Keratinocyte (primary cell): ENCODE data around the gene RIMKLA. TPM values are rescaled to one million over a fixed set of nuclear protein-coding genes. Genes with fewer than 3 reads are reported as not detected.

Source experiments
- DNase-seq: peaks from one replicate; pipeline ENCODE4 v3.0.0-alpha.2; 2011; ENCODE audit warnings: low read depth, missing footprints, low spot score
- FAIRE-seq: peaks from 2 replicates; lab custom pipeline; 2011; peaks lifted over from hg19 to GRCh38; lab: Jason Lieb, UNC
- H2AFZ ChIP-seq: 2 replicates; pipeline ENCODE4 v1.6.0; 2012; ENCODE audit warnings: low read length, control low read depth, inconsistent platforms; ENCODE audit not compliant: control insufficient read depth
- H3K27ac ChIP-seq: 2 replicates; pipeline ENCODE4 v1.5.1; 2011; ENCODE audit warnings: low read length; ENCODE audit not compliant: control insufficient read depth, insufficient read depth
- H3K27me3 ChIP-seq: 3 replicates; pipeline ENCODE4 v1.6.0; 2011; ENCODE audit warnings: low read length; ENCODE audit not compliant: control insufficient read depth, insufficient read depth; ENCODE audit errors: extremely low read depth
- H3K36me3 ChIP-seq, 2 experiments: 2 replicates in 1 of 2; 3 replicates in 1 of 2; pipeline ENCODE4 v1.5.1; 2011; ENCODE audit warnings: low read length in 2 of 2, mild to moderate bottlenecking in 1 of 2; ENCODE audit not compliant: control insufficient read depth in 2 of 2, insufficient read depth in 2 of 2; ENCODE audit errors: extremely low read depth in 1 of 2
- H3K4me1 ChIP-seq: 3 replicates; pipeline ENCODE4 v1.5.1; 2011; ENCODE audit warnings: low read length; ENCODE audit not compliant: control insufficient read depth, insufficient read depth; ENCODE audit errors: extremely low read depth
- H3K4me2 ChIP-seq: 3 replicates; pipeline ENCODE4 v1.6.0; 2011; ENCODE audit warnings: low read depth, low read length; ENCODE audit not compliant: control insufficient read depth, insufficient read depth; ENCODE audit errors: extremely low read depth
- H3K4me3 ChIP-seq, 3 experiments: fragments of 200-600 bp in 1 of 3; sonication (generic) in 1 of 3; 2 replicates in 2 of 3; 3 replicates in 1 of 3; pipeline ENCODE4 v1.5.1; 2011 to 2016; ENCODE audit warnings: low read length in 3 of 3, mild to moderate bottlenecking in 3 of 3, control low read depth in 2 of 3, inconsistent platforms in 1 of 3, low read depth in 1 of 3, mixed read lengths in 1 of 3, mixed run types in 1 of 3, moderate library complexity in 1 of 3; ENCODE audit not compliant: control insufficient read depth in 2 of 3, insufficient read depth in 2 of 3; ENCODE audit errors: extremely low read depth in 1 of 3
- H3K79me2 ChIP-seq: 2 replicates; pipeline ENCODE4 v1.6.0; 2012; ENCODE audit warnings: low read length; ENCODE audit not compliant: control insufficient read depth, insufficient read depth
- H3K9ac ChIP-seq: 3 replicates; pipeline ENCODE4 v1.6.0; 2011; ENCODE audit warnings: low read length; ENCODE audit not compliant: control insufficient read depth, insufficient read depth; ENCODE audit errors: extremely low read depth
- H3K9me1 ChIP-seq: 3 replicates; pipeline ENCODE4 v1.6.0; 2011; ENCODE audit warnings: low read length; ENCODE audit not compliant: control insufficient read depth, insufficient read depth; ENCODE audit errors: extremely low read depth
- H3K9me3 ChIP-seq: 2 replicates; pipeline ENCODE4 v1.5.1; 2012; ENCODE audit warnings: low read depth, low read length; ENCODE audit not compliant: control insufficient read depth
- H4K20me1 ChIP-seq: 3 replicates; pipeline ENCODE4 v1.6.0; 2011; ENCODE audit warnings: low read length; ENCODE audit not compliant: control insufficient read depth, insufficient read depth; ENCODE audit errors: extremely low read depth
- EZH2 ChIP-seq: IDR thresholded peaks from one replicate; pipeline ENCODE4 v1.6.1; 2012; ENCODE audit warnings: inconsistent platforms, mild to moderate bottlenecking, low read length, moderate library complexity
- dilution Hi-C: fragments of 300-500 bp; cut with MboI; formaldehyde crosslinking; loops from one replicate; pipeline ENCODE4 v1.7.0; 2020; ENCODE audit warnings: low sequenced_read_pairs; ENCODE audit not compliant: extremely low pct_ligation_motif_present
- polyA plus RNA-seq, 5 experiments: library from polyadenylated mRNA; depleted of rRNA in 3 of 5; stranded (reverse) in 3 of 5; stranded (forward) in 1 of 5; unstranded in 1 of 5; fragments of >200 nt; gene quantifications; 1 replicate in 1 of 5; 2 replicates in 3 of 5; 3 replicates in 1 of 5; pipeline versions ENCODE4 v1.2.1 to v1.2.3, GENCODE V29; 2011 to 2012; ENCODE audit warnings: missing spikeins in 2 of 5, low read depth in 1 of 5, low replicate concordance in 1 of 5
- TF ChIP-seq, protein P1 (sequence below), 3 experiments: IDR thresholded peaks in 1 of 3; conservative IDR thresholded peaks in 1 of 3; optimal IDR thresholded peaks in 1 of 3; 2 replicates in 2 of 3; 3 replicates in 1 of 3; pipeline versions ENCODE3 to v1.5.1; 2011; ENCODE audit warnings: low read length in 3 of 3, mild to moderate bottlenecking in 3 of 3, moderate library complexity in 2 of 3, control low read depth in 1 of 3, inconsistent platforms in 1 of 3; ENCODE audit not compliant: insufficient read depth in 2 of 3; ENCODE audit errors: extremely low read depth in 1 of 3

The RIMKLA gene
- polyA plus RNA-seq, 1 donor (not counting 4 experiments of a cell fraction or from before 2014, with no cell fraction given) = not detected

DNA sequence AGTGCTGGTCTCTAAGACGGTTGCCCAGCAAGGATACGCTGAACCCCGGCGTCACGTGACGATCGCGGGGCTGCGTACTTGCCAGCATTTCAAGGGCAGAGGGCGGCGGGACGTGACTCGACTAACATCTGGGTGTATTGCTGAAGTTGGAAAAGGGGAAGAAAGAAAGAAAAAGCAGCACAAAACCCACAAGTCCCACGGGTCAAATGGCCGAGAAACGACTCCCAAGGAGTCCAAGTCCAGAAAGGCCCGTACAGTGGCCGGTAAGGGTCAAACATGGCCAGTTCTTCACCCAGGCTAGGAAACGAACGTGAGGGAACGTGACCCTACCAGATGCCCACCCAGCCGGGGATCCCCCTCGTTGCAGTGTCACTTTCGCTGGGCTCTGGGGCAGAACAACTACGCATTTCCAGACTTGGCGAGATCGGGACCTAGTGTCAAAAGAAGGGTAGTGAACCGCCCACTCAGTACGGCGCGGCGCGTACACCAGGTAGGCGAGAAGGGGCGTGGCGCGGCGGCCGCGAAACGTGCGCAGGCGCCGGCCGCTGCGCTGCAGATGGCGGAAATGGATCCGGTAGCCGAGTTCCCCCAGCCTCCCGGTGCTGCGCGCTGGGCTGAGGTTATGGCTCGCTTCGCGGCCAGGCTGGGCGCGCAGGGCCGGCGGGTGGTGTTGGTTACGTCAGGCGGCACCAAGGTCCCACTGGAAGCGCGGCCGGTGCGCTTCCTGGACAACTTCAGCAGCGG lies 75.6 kb downstream of the RIMKLA start, which contains the start of the genes PPCS and ZMYND12:
TSS of gene PPCS (plus strand) at position 534 of the 744 bp plus-strand sequence. CDS start at position 557, 23 bp downstream.
TSS of gene ZMYND12 (minus strand) at position 13 of the 744 bp plus-strand sequence. CDS start 25 bp downstream, outside the sequence.
- Histone ChIP-seq H3K9me3 (no peaks in the 10 kb centered on the region), H4K20me1 (no peaks in the 10 kb centered on the region), H3K9me1 (no peaks in the 10 kb centered on the region), H3K79me2 (peaks cover 13% of the 10 kb centered on the region), H3K36me3 (peaks cover 1 to 3% of the 10 kb centered on the region in 2 experiments), H3K4me1 (peaks cover 12% of the 10 kb centered on the region), H3K4me2 (peak within 1 kb of the TSS; percentile 81), H3K27ac (peak within 1 kb of the TSS; percentile 91), H2AFZ (peak within 1 kb of the TSS; percentile 99), H3K27me3 (no peaks in the 10 kb centered on the region), H3K4me3 (peak within 1 kb of the TSS; percentile 68 to 89 (median 73)), H3K9ac (peak within 1 kb of the TSS; percentile 92)
- FAIRE-seq (peak; percentile 5), DNase-seq (no peak)
- TF ChIP-seq EZH2 = no peak
- TF ChIP-seq, protein P1, sequence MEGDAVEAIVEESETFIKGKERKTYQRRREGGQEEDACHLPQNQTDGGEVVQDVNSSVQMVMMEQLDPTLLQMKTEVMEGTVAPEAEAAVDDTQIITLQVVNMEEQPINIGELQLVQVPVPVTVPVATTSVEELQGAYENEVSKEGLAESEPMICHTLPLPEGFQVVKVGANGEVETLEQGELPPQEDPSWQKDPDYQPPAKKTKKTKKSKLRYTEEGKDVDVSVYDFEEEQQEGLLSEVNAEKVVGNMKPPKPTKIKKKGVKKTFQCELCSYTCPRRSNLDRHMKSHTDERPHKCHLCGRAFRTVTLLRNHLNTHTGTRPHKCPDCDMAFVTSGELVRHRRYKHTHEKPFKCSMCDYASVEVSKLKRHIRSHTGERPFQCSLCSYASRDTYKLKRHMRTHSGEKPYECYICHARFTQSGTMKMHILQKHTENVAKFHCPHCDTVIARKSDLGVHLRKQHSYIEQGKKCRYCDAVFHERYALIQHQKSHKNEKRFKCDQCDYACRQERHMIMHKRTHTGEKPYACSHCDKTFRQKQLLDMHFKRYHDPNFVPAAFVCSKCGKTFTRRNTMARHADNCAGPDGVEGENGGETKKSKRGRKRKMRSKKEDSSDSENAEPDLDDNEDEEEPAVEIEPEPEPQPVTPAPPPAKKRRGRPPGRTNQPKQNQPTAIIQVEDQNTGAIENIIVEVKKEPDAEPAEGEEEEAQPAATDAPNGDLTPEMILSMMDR (optimal IDR thresholded peaks at IDR 0.05 in 1 of 3, IDR thresholded peaks at IDR 0.05 in 1 of 3, conservative IDR thresholded peaks at IDR 0.05 in 1 of 3; ENCODE audit: extremely low read depth in 1 of 3, insufficient read depth in 2 of 3, low read length in 3 of 3) = peak in 2 of 3 experiments; percentile 7 to 26
- dilution Hi-C loops = no loop called here

DNA sequence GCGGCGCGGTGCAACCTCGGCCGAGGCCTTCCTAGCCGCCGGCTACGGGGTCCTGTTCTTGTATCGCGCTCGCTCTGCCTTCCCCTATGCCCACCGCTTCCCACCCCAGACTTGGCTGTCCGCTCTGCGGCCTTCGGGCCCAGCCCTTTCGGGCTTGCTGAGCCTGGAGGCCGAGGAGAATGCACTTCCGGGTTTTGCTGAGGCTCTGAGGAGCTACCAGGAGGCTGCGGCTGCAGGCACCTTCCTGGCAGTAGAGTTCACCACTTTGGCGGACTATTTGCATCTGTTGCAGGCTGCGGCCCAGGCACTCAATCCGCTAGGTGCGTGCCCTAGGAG lies 76.1 kb downstream of the RIMKLA start:
- H3K4me3 ChIP-seq = peak overlapping the region; percentile 68 to 89 (median 73)
- peak overlapping the region; percentile 91 for H3K27ac ChIP-seq
- no peaks in the 10 kb centered on the region for H3K27me3 ChIP-seq
- FAIRE-seq (no peak), DNase-seq (no peak)
- H3K79me2 ChIP-seq = peaks cover 13% of the 10 kb centered on the region
- H3K4me1 ChIP-seq = peaks cover 12% of the 10 kb centered on the region
- TF ChIP-seq EZH2 = no peak
- TF ChIP-seq, protein P1 (optimal IDR thresholded peaks at IDR 0.05 in 1 of 3, IDR thresholded peaks at IDR 0.05 in 1 of 3, conservative IDR thresholded peaks at IDR 0.05 in 1 of 3; ENCODE audit: extremely low read depth in 1 of 3, insufficient read depth in 2 of 3, low read length in 3 of 3) = no peak
- peak overlapping the region; percentile 99 for H2AFZ ChIP-seq
- H3K9me3 ChIP-seq = no peaks in the 10 kb centered on the region
- peak overlapping the region; percentile 92 for H3K9ac ChIP-seq
- dilution Hi-C loops = no loop called here
- H4K20me1 ChIP-seq = no peaks in the 10 kb centered on the region
- H3K4me2 ChIP-seq = peak overlapping the region; percentile 81
- H3K9me1 ChIP-seq = no peaks in the 10 kb centered on the region
- peaks cover 1 to 3% of the 10 kb centered on the region in 2 experiments for H3K36me3 ChIP-seq
